OCI-LY7 (cell line): ENCODE measurements around the gene SPEF1. TPM values are rescaled to one million over a fixed set of nuclear protein-coding genes. Genes with fewer than 3 reads are reported as not detected.

Source experiments
- BruUV-seq: library from RNA; stranded (reverse); fragments of 400-500 nt; replicated peaks from 2 replicates; lab custom pipeline; 2021; lab: Mats Ljungman, UMichigan
- CTCF ChIA-PET: fragments of 300-600 bp; sonication (Branson Sonifier 250); formaldehyde crosslinking; loops from one replicate; lab custom pipeline; 2022; ENCODE audit warnings: antibody characterized with exemption; ENCODE audit not compliant: unreplicated experiment; lab: Charles Lee
- POLR2A ChIA-PET: fragments of 300-600 bp; sonication (Branson Sonifier 250); formaldehyde crosslinking; loops from one replicate; lab custom pipeline; 2022; ENCODE audit warnings: antibody characterized with exemption; lab: Charles Lee
- DNase-seq: peaks from one replicate; pipeline ENCODE4 v3.0.0-alpha.2; 2015; ENCODE audit warnings: low spot score
- H2AFZ ChIP-seq: fragments of 200-600 bp; sonication (generic), shearing (Covaris generic); 2 replicates; pipeline ENCODE4 v1.6.1; 2014; ENCODE audit warnings: mild to moderate bottlenecking, antibody characterized with exemption, low read length, moderate library complexity
- H3K27ac ChIP-seq: fragments of 200-600 bp; sonication (generic); 2 replicates; pipeline ENCODE4 v1.5.1; 2014; ENCODE audit warnings: mixed run types, low read depth, mild to moderate bottlenecking, moderate library complexity, low read length, inconsistent platforms; ENCODE audit not compliant: poor library complexity, severe bottlenecking
- H3K36me3 ChIP-seq: fragments of 200-600 bp; sonication (generic); 2 replicates; pipeline ENCODE4 v1.6.1; 2014; ENCODE audit warnings: mild to moderate bottlenecking, antibody characterized with exemption, low read length, moderate library complexity, mixed read lengths; ENCODE audit not compliant: insufficient read depth
- H3K4me1 ChIP-seq: fragments of 200-600 bp; sonication (generic); 2 replicates; pipeline ENCODE4 v1.5.1; 2014; ENCODE audit warnings: mild to moderate bottlenecking, low read length; ENCODE audit not compliant: insufficient read depth, poor library complexity, severe bottlenecking
- H3K4me2 ChIP-seq: fragments of 200-600 bp; sonication (generic); 2 replicates; pipeline ENCODE4 v1.6.1; 2014; ENCODE audit warnings: mild to moderate bottlenecking, low read length
- H3K4me3 ChIP-seq: fragments of 200-600 bp; sonication (generic); 2 replicates; pipeline ENCODE4 v1.5.1; 2014; ENCODE audit warnings: mild to moderate bottlenecking, low read depth, low read length; ENCODE audit not compliant: poor library complexity, severe bottlenecking
- H3K79me2 ChIP-seq: fragments of 200-600 bp; sonication (generic); 2 replicates; pipeline ENCODE4 v1.6.1; 2016; ENCODE audit warnings: low read depth, mild to moderate bottlenecking, low read length, moderate library complexity, mixed read lengths; ENCODE audit not compliant: insufficient read depth
- H3K9me2 ChIP-seq: fragments of 200-600 bp; sonication (generic); 2 replicates; pipeline ENCODE4 v1.6.1; 2016; ENCODE audit warnings: mild to moderate bottlenecking, low read length, mixed read lengths; ENCODE audit not compliant: insufficient read depth
- H3K9me3 ChIP-seq: fragments of 200-600 bp; sonication (generic); 2 replicates; pipeline ENCODE4 v1.6.1; 2014; ENCODE audit warnings: mild to moderate bottlenecking, mixed run types, low read length, mixed read lengths
- H4K20me1 ChIP-seq: fragments of 200-600 bp; sonication (generic); 2 replicates; pipeline ENCODE4 v1.6.1; 2014; ENCODE audit warnings: mild to moderate bottlenecking, antibody characterized with exemption, low read length, moderate library complexity, mixed read lengths; ENCODE audit not compliant: insufficient read depth
- EZH2phosphoT487 ChIP-seq: fragments of 200-600 bp; sonication (generic); IDR thresholded peaks from 2 replicates; pipeline ENCODE4 v1.6.1; 2018; ENCODE audit warnings: low read depth, borderline replicate concordance, mild to moderate bottlenecking, mixed run types, antibody characterized with exemption, low read length, moderate library complexity, mixed read lengths
- intact Hi-C: fragments of 100-400 bp; cut with micrococcal nuclease; formaldehyde crosslinking; loops from one replicate; pipeline ENCODE4 v1.10.0; 2022; ENCODE audit not compliant: unreplicated experiment
- total RNA-seq, 2 experiments: library from RNA; depleted of rRNA in 1 of 2; stranded (reverse); fragments of >200 nt in 1 of 2; shearing (Covaris generic) in 1 of 2; gene quantifications; 2 replicates each; pipeline ENCODE4 v1.2.3, GENCODE V29; 2014 to 2022
- TF ChIP-seq, protein P1 (sequence below): fragments of 200-600 bp; sonication (generic); conservative IDR thresholded peaks from 2 replicates; pipeline ENCODE4 v1.5.1; 2014; ENCODE audit warnings: mild to moderate bottlenecking, antibody characterized with exemption, low read length, moderate library complexity, mixed read lengths

SPEF1 gene
- total RNA-seq, 2 experiments from 2014 or later, result 0.09 to 0.27 TPM

DNA sequence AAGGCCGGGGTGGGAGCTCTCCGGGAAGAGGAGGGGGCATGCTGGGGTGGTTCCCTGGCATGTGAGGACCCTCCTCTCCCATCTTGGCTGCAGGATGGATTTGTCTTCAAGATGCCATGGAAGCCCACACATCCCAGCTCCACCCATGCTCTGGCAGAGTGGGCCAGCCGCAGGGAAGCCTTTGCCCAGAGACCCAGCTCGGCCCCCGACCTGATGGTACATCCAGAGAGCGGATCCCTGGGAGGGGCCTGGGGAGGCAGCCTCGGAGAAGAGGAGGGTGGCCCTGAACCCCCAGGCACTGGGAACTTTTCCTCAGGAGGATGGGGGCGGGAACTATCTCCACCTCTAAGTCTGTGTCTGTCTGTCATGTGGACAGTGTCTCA is 19.6 kb upstream of the SPEF1 start:
- Histone ChIP-seq H3K79me2 (peaks cover 31% of the 10 kb centered on the region), H3K9me3 (no peaks in the 10 kb centered on the region), H3K9me2 (no peaks in the 10 kb centered on the region), H3K36me3 (peaks cover 77% of the 10 kb centered on the region), H4K20me1 (no peaks in the 10 kb centered on the region; the same call in 1 of the 2 replicates), H3K4me1 (peaks cover 32% of the 10 kb centered on the region), H3K4me3 (no peak overlapping the region), H3K27ac (no peak overlapping the region), H2AFZ (no peak overlapping the region), H3K4me2 (no peak overlapping the region)
- intact Hi-C loops, result no loop called here
- BruUV-seq, result no TSS peak
- no peak for DNase-seq
- POLR2A ChIA-PET, result interaction anchor here (0.9 to 1.6 kb wide), 4 partner anchors 12 to 20 kb away, joined by 3 to 8 read pairs (median 4); no protein-coding TSS in a partner anchor
- CTCF ChIA-PET, result interaction anchor here (1.5 kb wide), 1 partner anchor 17 kb away, joined by 5 read pairs; no protein-coding TSS in a partner anchor
- TF ChIP-seq EZH2phosphoT487, result no peak

DNA sequence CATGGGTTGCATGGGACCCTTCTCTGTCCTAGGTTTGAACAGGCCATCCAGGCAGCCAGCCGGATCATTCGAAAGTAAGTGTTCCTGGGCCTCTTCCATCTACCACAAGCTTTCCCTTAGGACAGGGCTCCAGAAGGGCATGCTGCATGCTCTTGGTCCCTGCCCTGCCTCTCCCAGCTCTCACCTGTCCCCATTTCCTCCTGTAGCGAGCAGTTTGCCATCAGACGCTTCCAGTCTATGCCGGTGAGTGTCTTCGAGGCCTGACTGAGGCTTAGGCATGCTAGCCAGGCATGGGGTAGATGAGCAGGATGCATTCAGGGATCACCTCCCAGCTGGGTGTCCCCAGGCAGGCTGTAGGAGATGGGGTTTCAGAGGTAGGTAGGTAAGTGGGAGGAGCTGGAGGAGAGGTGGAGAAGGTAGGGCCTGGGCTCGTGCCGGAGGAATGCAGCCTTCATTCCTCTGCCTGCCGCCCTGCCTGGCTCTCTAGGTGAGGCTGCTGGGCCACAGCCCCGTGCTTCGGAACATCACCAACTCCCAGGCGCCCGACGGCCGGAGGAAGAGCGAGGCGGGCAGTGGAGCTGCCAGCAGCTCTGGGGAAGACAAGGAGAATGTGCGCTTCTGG is 19.1 kb upstream of the SPEF1 start:
- H3K4me3 ChIP-seq, result peak overlapping the region; percentile 91
- H3K9me2 ChIP-seq, result no peaks in the 10 kb centered on the region
- no peaks in the 10 kb centered on the region for H3K9me3 ChIP-seq
- ChIA-PET CTCF (interaction anchor here (1.5 to 1.9 kb wide), 2 partner anchors 18 to 20 kb away, joined by 5 to 9 read pairs; partner anchors contain the start of gene AP5S1), POLR2A (interaction anchor here (0.9 to 1.6 kb wide), 4 partner anchors 11 to 20 kb away, joined by 3 to 8 read pairs (median 4); no protein-coding TSS in a partner anchor)
- peak overlapping the region; percentile 83 for H3K27ac ChIP-seq
- no peak for TF ChIP-seq EZH2phosphoT487
- TF ChIP-seq, protein P1, sequence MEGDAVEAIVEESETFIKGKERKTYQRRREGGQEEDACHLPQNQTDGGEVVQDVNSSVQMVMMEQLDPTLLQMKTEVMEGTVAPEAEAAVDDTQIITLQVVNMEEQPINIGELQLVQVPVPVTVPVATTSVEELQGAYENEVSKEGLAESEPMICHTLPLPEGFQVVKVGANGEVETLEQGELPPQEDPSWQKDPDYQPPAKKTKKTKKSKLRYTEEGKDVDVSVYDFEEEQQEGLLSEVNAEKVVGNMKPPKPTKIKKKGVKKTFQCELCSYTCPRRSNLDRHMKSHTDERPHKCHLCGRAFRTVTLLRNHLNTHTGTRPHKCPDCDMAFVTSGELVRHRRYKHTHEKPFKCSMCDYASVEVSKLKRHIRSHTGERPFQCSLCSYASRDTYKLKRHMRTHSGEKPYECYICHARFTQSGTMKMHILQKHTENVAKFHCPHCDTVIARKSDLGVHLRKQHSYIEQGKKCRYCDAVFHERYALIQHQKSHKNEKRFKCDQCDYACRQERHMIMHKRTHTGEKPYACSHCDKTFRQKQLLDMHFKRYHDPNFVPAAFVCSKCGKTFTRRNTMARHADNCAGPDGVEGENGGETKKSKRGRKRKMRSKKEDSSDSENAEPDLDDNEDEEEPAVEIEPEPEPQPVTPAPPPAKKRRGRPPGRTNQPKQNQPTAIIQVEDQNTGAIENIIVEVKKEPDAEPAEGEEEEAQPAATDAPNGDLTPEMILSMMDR, result no peak
- BruUV-seq, result no TSS peak
- intact Hi-C loops, result no loop called here
- H2AFZ ChIP-seq, result no peak overlapping the region
- peaks cover 31% of the 10 kb centered on the region for H3K79me2 ChIP-seq
- no peak for DNase-seq
- no peaks in the 10 kb centered on the region; the same call in 1 of the 2 replicates for H4K20me1 ChIP-seq
- peak overlapping the region; percentile 100 for H3K4me2 ChIP-seq
- H3K4me1 ChIP-seq, result peaks cover 33% of the 10 kb centered on the region
- H3K36me3 ChIP-seq, result peaks cover 72% of the 10 kb centered on the region

DNA sequence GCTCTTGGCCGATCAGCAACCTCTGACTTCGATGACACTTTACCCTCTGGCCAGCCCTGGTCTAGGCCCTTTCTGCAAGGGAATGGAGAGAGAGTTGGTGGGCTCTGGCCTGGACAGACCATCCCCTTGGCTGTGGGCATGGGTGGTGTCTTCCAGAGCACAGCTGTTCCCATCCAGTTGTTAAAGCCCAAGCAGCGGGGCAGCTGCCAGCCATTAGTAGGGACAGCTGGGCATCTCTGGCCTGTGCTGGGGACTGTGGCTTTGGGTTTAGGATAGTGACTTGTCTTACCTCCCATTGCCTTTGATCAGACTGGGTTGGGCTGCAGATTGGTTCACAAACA is 17.6 kb upstream of the SPEF1 start:
- Histone ChIP-seq H3K4me3 (peak overlapping the region; percentile 91), H3K9me3 (no peaks in the 10 kb centered on the region), H3K9me2 (no peaks in the 10 kb centered on the region), H2AFZ (no peak overlapping the region; the same call in 1 of the 2 replicates), H3K27ac (peak overlapping the region; percentile 83), H3K36me3 (peaks cover 58% of the 10 kb centered on the region), H3K4me2 (peak overlapping the region; percentile 100), H3K4me1 (peaks cover 47% of the 10 kb centered on the region), H3K79me2 (peaks cover 31% of the 10 kb centered on the region), H4K20me1 (no peaks in the 10 kb centered on the region; the same call in 1 of the 2 replicates)
- DNase-seq, result no peak
- intact Hi-C loops, result no loop called here
- CTCF ChIA-PET, result interaction anchor here (1.9 kb wide), 1 partner anchor 21 kb away, joined by 9 read pairs; the partner anchor contains the start of gene AP5S1
- no TSS peak for BruUV-seq
- TF ChIP-seq, protein P1, result no peak
- no peak for TF ChIP-seq EZH2phosphoT487
- POLR2A ChIA-PET, result no interaction called here
